HepG2 (cell line): ENCODE data around the gene GCHFR. TPM values are rescaled to one million over a fixed set of nuclear protein-coding genes. Genes with fewer than 3 reads are reported as not detected.

Experiments used
- ATAC-seq: fragments of 200-7000 bp; cut with Tn5 transposase; 3 replicates; pipeline ENCODE4 v1.9.1; 2020; ENCODE audit warnings: mild to moderate bottlenecking, moderate library complexity
- BruUV-seq: library from RNA; stranded (reverse); fragments of 400-500 nt; replicated peaks from 2 replicates; lab custom pipeline; 2021; lab: Mats Ljungman, UMichigan
- CTCF ChIA-PET: fragments of 300-600 bp; formaldehyde crosslinking; extraction: SDS; loops from one replicate; lab custom pipeline; 2021; ENCODE audit warnings: low total read pairs, inconsistent platforms, low intra/inter-chr PET ratio; lab: Yijun Ruan, JAX
- POLR2A ChIA-PET: fragments of 350-600 bp; sonication (Branson Sonifier 250); formaldehyde crosslinking; loops from one replicate; lab custom pipeline; 2020; ENCODE audit warnings: antibody characterized with exemption, inconsistent platforms; lab: Yijun Ruan, JAX
- DNase-seq: peaks from one replicate; pipeline ENCODE4 v3.0.0-alpha.2; 2015; ENCODE audit warnings: low spot score
- FAIRE-seq: peaks from 3 replicates; lab custom pipeline; 2011; peaks lifted over from hg19 to GRCh38; lab: Jason Lieb, UNC
- H2AFZ ChIP-seq: one replicate; pipeline ENCODE4 v1.6.1; 2011; ENCODE audit warnings: low read length, inconsistent platforms
- H3K27ac ChIP-seq: fragments of 300-600 bp; 3 replicates; pipeline ENCODE4 v1.8.0; 2011; ENCODE audit warnings: mixed run types, mild to moderate bottlenecking, mixed read lengths, low read length, inconsistent platforms; ENCODE audit not compliant: insufficient read depth; ENCODE audit errors: extremely low read length
- H3K27me3 ChIP-seq, 2 experiments: fragments of 200-600 bp in 1 of 2; 2 replicates in 1 of 2; 3 replicates in 1 of 2; pipeline versions ENCODE4 v1.6.0 to v1.8.0; 2011; ENCODE audit warnings: low read length in 2 of 2, mild to moderate bottlenecking in 2 of 2, moderate library complexity in 2 of 2, inconsistent platforms in 1 of 2; ENCODE audit not compliant: insufficient read depth in 2 of 2, control insufficient read depth in 1 of 2
- H3K36me3 ChIP-seq, 2 experiments: fragments of 200-600 bp in 1 of 2; replicated peaks in 1 of 2; 2 replicates in 1 of 2; 3 replicates in 1 of 2; pipeline versions ENCODE4 v1.5.1 to v1.8.0; 2011; ENCODE audit warnings: low read length in 2 of 2, inconsistent platforms in 1 of 2; ENCODE audit not compliant: insufficient read depth in 2 of 2, control insufficient read depth in 1 of 2
- H3K4me1 ChIP-seq: 2 replicates; pipeline ENCODE4 v1.5.1; 2012; ENCODE audit warnings: low read length, inconsistent platforms; ENCODE audit not compliant: insufficient read depth
- H3K4me2 ChIP-seq: 2 replicates; pipeline ENCODE4 v1.6.0; 2011; ENCODE audit warnings: low read depth, low read length, inconsistent platforms
- H3K4me3 ChIP-seq, 3 experiments: fragments of 200-600 bp in 1 of 3; sonication (generic), shearing (Covaris generic) in 1 of 3; replicated peaks in 1 of 3; 2 replicates each; pipeline ENCODE4 v1.5.1; 2011 to 2016; ENCODE audit warnings: low read length in 3 of 3, inconsistent platforms in 2 of 3, low read depth in 2 of 3, mild to moderate bottlenecking in 2 of 3, control low read depth in 1 of 3, mixed read lengths in 1 of 3; ENCODE audit not compliant: insufficient read depth in 1 of 3
- H3K79me2 ChIP-seq: one replicate; pipeline ENCODE4 v1.6.1; 2011; ENCODE audit warnings: low read length, inconsistent platforms; ENCODE audit not compliant: insufficient read depth
- H3K9ac ChIP-seq: 2 replicates; pipeline ENCODE4 v1.6.0; 2011; ENCODE audit warnings: mild to moderate bottlenecking, low read depth, low read length, inconsistent platforms; ENCODE audit not compliant: insufficient read depth
- H3K9me3 ChIP-seq: 2 replicates; pipeline ENCODE4 v1.5.1; 2012; ENCODE audit warnings: mild to moderate bottlenecking, low read length
- H4K20me1 ChIP-seq: 2 replicates; pipeline ENCODE4 v1.6.0; 2011; ENCODE audit warnings: inconsistent platforms, mild to moderate bottlenecking, low read length, moderate library complexity; ENCODE audit not compliant: insufficient read depth
- ATAD3A ChIP-seq: sonication (generic); formaldehyde crosslinking; IDR thresholded peaks from 2 replicates; pipeline ENCODE4 v1.4.0; 2020; ENCODE audit warnings: missing genetic modification reagents
- CENPBD1 ChIP-seq: sonication (generic); formaldehyde crosslinking; IDR thresholded peaks from 2 replicates; pipeline ENCODE4 v1.8.0; 2022; ENCODE audit warnings: missing genetic modification reagents, low read depth, mild to moderate bottlenecking, borderline replicate concordance
- FOSL2 ChIP-seq: sonication (generic); formaldehyde crosslinking; IDR thresholded peaks from 2 replicates; pipeline ENCODE4 v1.4.0; 2020; ENCODE audit warnings: missing genetic modification reagents
- GPN1 ChIP-seq: sonication (generic); formaldehyde crosslinking; IDR thresholded peaks from 2 replicates; pipeline ENCODE4 v1.5.1; 2020; ENCODE audit warnings: missing genetic modification reagents, borderline replicate concordance
- HNRNPUL1 ChIP-seq: fragments of 200-400 bp; formaldehyde crosslinking; IDR thresholded peaks from 2 replicates; pipeline ENCODE4 v1.6.1; 2017; ENCODE audit warnings: low read depth, mild to moderate bottlenecking, low read length, moderate library complexity
- NONO ChIP-seq, 2 experiments: fragments of 450-650 bp in 1 of 2; sonication (generic) in 1 of 2; formaldehyde crosslinking in 1 of 2; IDR thresholded peaks in 1 of 2; conservative IDR thresholded peaks in 1 of 2; 2 replicates each; pipeline versions ENCODE4 v1.6.1 to v1.8.0; 2017 to 2022; ENCODE audit warnings: mild to moderate bottlenecking in 1 of 2, missing genetic modification reagents in 1 of 2, moderate library complexity in 1 of 2
- SP140L ChIP-seq: sonication (generic); formaldehyde crosslinking; IDR thresholded peaks from 2 replicates; pipeline ENCODE4 v1.4.0; 2020; ENCODE audit warnings: missing genetic modification reagents, borderline replicate concordance
- THYN1 ChIP-seq: sonication (generic); formaldehyde crosslinking; IDR thresholded peaks from 2 replicates; pipeline ENCODE4 v1.8.1; 2023; ENCODE audit warnings: low read depth, mild to moderate bottlenecking, moderate library complexity, missing genetic modification reagents, borderline replicate concordance
- ZNF777 ChIP-seq: sonication (generic); formaldehyde crosslinking; IDR thresholded peaks from 2 replicates; pipeline ENCODE4 v1.4.0; 2020; ENCODE audit warnings: missing genetic modification reagents
- ZSCAN9 ChIP-seq: IDR thresholded peaks from 2 replicates; pipeline ENCODE4 v1.6.1; 2016; ENCODE audit warnings: borderline replicate concordance
- WGBS: methylation state at CpG from one replicate; pipeline ENCODE4 v1.1.6; 2017; ENCODE audit warnings: low lambda C conversion rate; 5-methylcytosine and 5-hydroxymethylcytosine counted together
- in situ Hi-C: cut with HindIII; loops from 2 replicates; pipeline ENCODE4 v1.10.0; 2017; ENCODE audit warnings: low pct_unique_long_range_greater_than_20kb; ENCODE audit not compliant: extremely low pct_ligation_motif_present
- intact Hi-C: fragments of 100-400 bp; cut with micrococcal nuclease; formaldehyde crosslinking; loops from one replicate; pipeline ENCODE4 v1.10.0; 2022; ENCODE audit not compliant: unreplicated experiment
- polyA plus RNA-seq, 8 experiments: library from polyadenylated mRNA; depleted of rRNA in 3 of 8; stranded (reverse) in 7 of 8; unstranded in 1 of 8; fragments of >200 nt; fragmentation: Illumina TruSeq in 4 of 8; extraction: Trizol in 4 of 8; gene quantifications; 2 replicates each; pipeline versions ENCODE4 v1.2.1 to v1.2.3, GENCODE V29; 2011 to 2016; ENCODE audit warnings: low read depth in 4 of 8, missing spikeins in 1 of 8, mixed read lengths in 1 of 8; ENCODE audit not compliant: insufficient read depth in 1 of 8
- total RNA-seq, 5 experiments: library from RNA; depleted of rRNA; stranded (reverse); fragments of >200 nt; fragmentation: Illumina TruSeq; extraction: Trizol; gene quantifications; 2 replicates each; pipeline ENCODE4 v1.2.3, GENCODE V29; 2016; ENCODE audit warnings: low read depth in 1 of 5
- TF ChIP-seq, protein P1 (sequence below): sonication (generic); formaldehyde crosslinking; IDR thresholded peaks from 2 replicates; pipeline ENCODE4 v1.4.0; 2020; ENCODE audit warnings: missing genetic modification reagents
- TF ChIP-seq, protein P2 (sequence below): sonication (generic); formaldehyde crosslinking; IDR thresholded peaks from 2 replicates; pipeline ENCODE4 v1.4.0; 2020; ENCODE audit warnings: missing genetic modification reagents, borderline replicate concordance

The GCHFR gene
- total and polyA plus RNA-seq, 2 of the 13 experiments (the other 11 are each of a cell fraction or from before 2014, with no cell fraction given) = 51.5 to 92.4 TPM

GRCh38 chr15:40736575-40736974 lies 27.3 kb upstream of the GCHFR start:
- ChIA-PET POLR2A (interaction anchor here (0.6 kb wide), 1 partner anchor 71 kb away, joined by 3 read pairs; no protein-coding TSS in a partner anchor), CTCF (no interaction called here)
- Histone ChIP-seq H3K9me3 (no peaks in the 10 kb centered on the region), H3K79me2 (no peaks in the 10 kb centered on the region)
- TF ChIP-seq NONO (IDR thresholded peaks at IDR 0.05) = no peak
- TF ChIP-seq NONO (CRISPR knock-in tag; conservative IDR thresholded peaks at IDR 0.05) = no peak
- TF ChIP-seq HNRNPUL1 = no peak
- no peak for TF ChIP-seq ZSCAN9 (CRISPR knock-in tag)
- no peak for TF ChIP-seq SP140L (CRISPR knock-in tag)
- TF ChIP-seq THYN1 (CRISPR knock-in tag) = no peak
- TF ChIP-seq CENPBD1 (CRISPR knock-in tag) = no peak
- no peak for TF ChIP-seq ATAD3A (CRISPR knock-in tag)
- TF ChIP-seq GPN1 (CRISPR knock-in tag) = no peak
- TF ChIP-seq, protein P1, sequence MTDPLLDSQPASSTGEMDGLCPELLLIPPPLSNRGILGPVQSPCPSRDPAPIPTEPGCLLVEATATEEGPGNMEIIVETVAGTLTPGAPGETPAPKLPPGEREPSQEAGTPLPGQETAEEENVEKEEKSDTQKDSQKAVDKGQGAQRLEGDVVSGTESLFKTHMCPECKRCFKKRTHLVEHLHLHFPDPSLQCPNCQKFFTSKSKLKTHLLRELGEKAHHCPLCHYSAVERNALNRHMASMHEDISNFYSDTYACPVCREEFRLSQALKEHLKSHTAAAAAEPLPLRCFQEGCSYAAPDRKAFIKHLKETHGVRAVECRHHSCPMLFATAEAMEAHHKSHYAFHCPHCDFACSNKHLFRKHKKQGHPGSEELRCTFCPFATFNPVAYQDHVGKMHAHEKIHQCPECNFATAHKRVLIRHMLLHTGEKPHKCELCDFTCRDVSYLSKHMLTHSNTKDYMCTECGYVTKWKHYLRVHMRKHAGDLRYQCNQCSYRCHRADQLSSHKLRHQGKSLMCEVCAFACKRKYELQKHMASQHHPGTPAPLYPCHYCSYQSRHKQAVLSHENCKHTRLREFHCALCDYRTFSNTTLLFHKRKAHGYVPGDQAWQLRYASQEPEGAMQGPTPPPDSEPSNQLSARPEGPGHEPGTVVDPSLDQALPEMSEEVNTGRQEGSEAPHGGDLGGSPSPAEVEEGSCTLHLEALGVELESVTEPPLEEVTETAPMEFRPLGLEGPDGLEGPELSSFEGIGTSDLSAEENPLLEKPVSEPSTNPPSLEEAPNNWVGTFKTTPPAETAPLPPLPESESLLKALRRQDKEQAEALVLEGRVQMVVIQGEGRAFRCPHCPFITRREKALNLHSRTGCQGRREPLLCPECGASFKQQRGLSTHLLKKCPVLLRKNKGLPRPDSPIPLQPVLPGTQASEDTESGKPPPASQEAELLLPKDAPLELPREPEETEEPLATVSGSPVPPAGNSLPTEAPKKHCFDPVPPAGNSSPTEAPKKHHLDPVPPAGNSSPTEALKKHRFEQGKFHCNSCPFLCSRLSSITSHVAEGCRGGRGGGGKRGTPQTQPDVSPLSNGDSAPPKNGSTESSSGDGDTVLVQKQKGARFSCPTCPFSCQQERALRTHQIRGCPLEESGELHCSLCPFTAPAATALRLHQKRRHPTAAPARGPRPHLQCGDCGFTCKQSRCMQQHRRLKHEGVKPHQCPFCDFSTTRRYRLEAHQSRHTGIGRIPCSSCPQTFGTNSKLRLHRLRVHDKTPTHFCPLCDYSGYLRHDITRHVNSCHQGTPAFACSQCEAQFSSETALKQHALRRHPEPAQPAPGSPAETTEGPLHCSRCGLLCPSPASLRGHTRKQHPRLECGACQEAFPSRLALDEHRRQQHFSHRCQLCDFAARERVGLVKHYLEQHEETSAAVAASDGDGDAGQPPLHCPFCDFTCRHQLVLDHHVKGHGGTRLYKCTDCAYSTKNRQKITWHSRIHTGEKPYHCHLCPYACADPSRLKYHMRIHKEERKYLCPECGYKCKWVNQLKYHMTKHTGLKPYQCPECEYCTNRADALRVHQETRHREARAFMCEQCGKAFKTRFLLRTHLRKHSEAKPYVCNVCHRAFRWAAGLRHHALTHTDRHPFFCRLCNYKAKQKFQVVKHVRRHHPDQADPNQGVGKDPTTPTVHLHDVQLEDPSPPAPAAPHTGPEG (CRISPR knock-in tag) = no peak
- no peak for TF ChIP-seq FOSL2 (CRISPR knock-in tag)
- TF ChIP-seq, protein P2, sequence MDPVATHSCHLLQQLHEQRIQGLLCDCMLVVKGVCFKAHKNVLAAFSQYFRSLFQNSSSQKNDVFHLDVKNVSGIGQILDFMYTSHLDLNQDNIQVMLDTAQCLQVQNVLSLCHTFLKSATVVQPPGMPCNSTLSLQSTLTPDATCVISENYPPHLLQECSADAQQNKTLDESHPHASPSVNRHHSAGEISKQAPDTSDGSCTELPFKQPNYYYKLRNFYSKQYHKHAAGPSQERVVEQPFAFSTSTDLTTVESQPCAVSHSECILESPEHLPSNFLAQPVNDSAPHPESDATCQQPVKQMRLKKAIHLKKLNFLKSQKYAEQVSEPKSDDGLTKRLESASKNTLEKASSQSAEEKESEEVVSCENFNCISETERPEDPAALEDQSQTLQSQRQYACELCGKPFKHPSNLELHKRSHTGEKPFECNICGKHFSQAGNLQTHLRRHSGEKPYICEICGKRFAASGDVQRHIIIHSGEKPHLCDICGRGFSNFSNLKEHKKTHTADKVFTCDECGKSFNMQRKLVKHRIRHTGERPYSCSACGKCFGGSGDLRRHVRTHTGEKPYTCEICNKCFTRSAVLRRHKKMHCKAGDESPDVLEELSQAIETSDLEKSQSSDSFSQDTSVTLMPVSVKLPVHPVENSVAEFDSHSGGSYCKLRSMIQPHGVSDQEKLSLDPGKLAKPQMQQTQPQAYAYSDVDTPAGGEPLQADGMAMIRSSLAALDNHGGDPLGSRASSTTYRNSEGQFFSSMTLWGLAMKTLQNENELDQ (CRISPR knock-in tag) = no peak
- no peak for TF ChIP-seq ZNF777
- TF ChIP-seq, all 625 proteins: peak for 0
- peaks cover 9% of the 10 kb centered on the region; the same call in 1 of the 2 replicates for H3K4me1 ChIP-seq
- intact Hi-C loops = no loop called here
- H3K4me3 ChIP-seq = no peak overlapping the region
- no peaks in the 10 kb centered on the region for H3K27me3 ChIP-seq
- ATAC-seq = no peak
- no peak overlapping the region for H3K4me2 ChIP-seq
- no peak for FAIRE-seq
- H2AFZ ChIP-seq = no peak overlapping the region
- H3K36me3 ChIP-seq = peaks cover 16 to 77% of the 10 kb centered on the region in 2 experiments
- no peak overlapping the region for H3K9ac ChIP-seq
- no peak overlapping the region for H3K27ac ChIP-seq
- in situ Hi-C loops = no loop called here
- DNase-seq = no peak
- no peaks in the 10 kb centered on the region for H4K20me1 ChIP-seq
- WGBS = 100% methylated on average over 4 of the region's 4 CpGs
- no TSS peak for BruUV-seq
